ES-I3 (cell line): ENCODE data around the gene TRPV3.
A peak's percentile ranks its signal among the peaks of the same experiment; 100 is the strongest.
"Not testable (repeated sequence)": the region's sequence is repeated elsewhere in the genome, so short reads cannot be mapped to it uniquely, and the experiment has no call there.

ENCODE experiments used
- H3K36me3 ChIP-seq: 2 replicates; pipeline ENCODE4 v1.6.1; 2013; ENCODE audit warnings: mild to moderate bottlenecking, low read length, control low read depth, moderate library complexity; ENCODE audit not compliant: insufficient read depth
- H3K4me1 ChIP-seq: 2 replicates; pipeline ENCODE4 v1.6.1; 2013; ENCODE audit warnings: mild to moderate bottlenecking, control low read depth, low read length; ENCODE audit not compliant: insufficient read depth
- H3K9ac ChIP-seq: 2 replicates; pipeline ENCODE4 v1.6.1; 2013; ENCODE audit warnings: low read depth, mild to moderate bottlenecking, low read length, moderate library complexity
- H3K9me3 ChIP-seq: 2 replicates; pipeline ENCODE4 v1.6.1; 2013; ENCODE audit warnings: mild to moderate bottlenecking, low read length, moderate library complexity; ENCODE audit not compliant: control insufficient read depth, insufficient read depth

TRPV3 gene

GRCh38 chr17:3529817-3530741 is 27.5 kb downstream of the TRPV3 start:
- Histone ChIP-seq H3K4me1 (peaks cover 9% of the 10 kb centered on the region; the same call in 1 of the 2 replicates), H3K9me3 (no peaks in the 10 kb centered on the region), H3K9ac (peak overlapping the region; percentile 6; the same call in 1 of the 2 replicates), H3K36me3 (no peaks in the 10 kb centered on the region)

DNA sequence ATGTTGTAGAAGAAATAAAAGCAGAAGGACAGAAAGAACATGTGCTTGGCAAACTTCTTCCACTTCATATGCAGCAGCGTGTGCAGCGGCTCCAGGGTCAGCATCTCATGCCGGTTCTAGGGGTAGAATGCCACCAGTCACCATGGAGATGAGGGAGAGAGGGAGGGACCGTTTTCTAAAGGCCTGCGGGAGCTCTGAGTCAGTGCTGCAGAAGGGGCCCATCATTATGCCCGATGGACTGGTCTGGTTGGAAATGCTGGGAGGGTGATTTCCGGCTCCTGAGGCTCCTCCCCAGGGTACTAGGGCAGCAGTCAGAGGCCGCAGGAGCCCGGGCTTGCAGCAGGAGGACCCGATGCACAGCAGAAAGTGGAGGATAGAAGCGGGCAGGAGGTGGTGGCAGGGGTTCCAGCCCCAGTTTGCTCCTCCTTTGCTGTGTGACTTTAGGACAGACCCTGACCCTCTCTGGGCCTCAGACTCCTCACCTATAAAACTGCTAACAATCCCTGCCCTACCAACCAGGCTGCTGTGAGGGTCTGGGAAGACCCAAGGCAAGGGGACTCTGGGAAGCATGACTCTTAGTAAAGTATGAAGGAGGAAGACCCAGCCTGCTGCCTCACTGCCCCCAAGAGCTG is 28.6 kb downstream of the TRPV3 start:
- Histone ChIP-seq H3K36me3 (no peaks in the 10 kb centered on the region), H3K9me3 (no peaks in the 10 kb centered on the region), H3K9ac (no peak overlapping the region; the same call in 1 of the 2 replicates), H3K4me1 (peaks cover 6% of the 10 kb centered on the region; the same call in 1 of the 2 replicates)

DNA sequence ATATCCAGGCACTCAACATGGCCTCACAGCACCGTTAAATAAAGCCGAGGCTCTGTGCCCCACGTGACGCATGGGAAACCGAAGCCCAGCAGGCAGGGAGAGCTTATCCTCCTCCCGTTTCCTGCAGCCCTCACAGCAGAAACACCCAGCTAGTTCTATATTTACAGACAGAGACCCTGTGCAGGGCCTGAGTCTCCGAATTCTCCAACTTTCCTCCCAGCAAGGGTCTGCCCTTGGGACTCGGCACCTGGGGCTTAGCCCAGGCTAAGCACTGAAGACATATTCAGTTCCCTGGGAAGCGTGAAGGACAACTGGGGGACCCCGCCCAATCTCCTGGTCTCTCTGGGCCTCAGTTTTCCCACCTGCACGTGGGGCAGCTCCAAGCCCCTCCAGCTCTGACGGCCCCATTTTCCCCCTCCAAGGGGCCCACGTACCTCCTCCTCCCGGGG is 29.2 kb downstream of the TRPV3 start:
- no peak overlapping the region; the same call in 1 of the 2 replicates for H3K9ac ChIP-seq
- H3K36me3 ChIP-seq, result no peaks in the 10 kb centered on the region
- H3K9me3 ChIP-seq, result no peaks in the 10 kb centered on the region
- H3K4me1 ChIP-seq, result peaks cover 6% of the 10 kb centered on the region; the same call in 1 of the 2 replicates

- Histone ChIP-seq H3K36me3 (no peaks in the 10 kb centered on the region), H3K4me1 (peaks cover 6% of the 10 kb centered on the region; the same call in 1 of the 2 replicates), H3K9ac (no peak overlapping the region), H3K9me3 (no peaks in the 10 kb centered on the region)
Measured at GRCh38 chr17:3527896-3528295, 29.7 kb downstream of the TRPV3 start.

- Histone ChIP-seq H3K9me3 (no peaks in the 10 kb centered on the region), H3K9ac (no peak overlapping the region)
Measured at GRCh38 chr17:3527468-3527867, 30.1 kb downstream of the TRPV3 start.

GRCh38 chr17:3526971-3527370 is 30.6 kb downstream of the TRPV3 start:
- no peak overlapping the region for H3K9ac ChIP-seq
- no peaks in the 10 kb centered on the region for H3K9me3 ChIP-seq
- H3K4me1 ChIP-seq, result peaks cover 6% of the 10 kb centered on the region; the same call in 1 of the 2 replicates
- H3K36me3 ChIP-seq, result no peaks in the 10 kb centered on the region

More at GRCh38 chr17:3527468-3527867, 30.1 kb downstream of the TRPV3 start:
- H3K4me1 ChIP-seq, result peaks cover 6% of the 10 kb centered on the region; the same call in 1 of the 2 replicates
- no peaks in the 10 kb centered on the region for H3K36me3 ChIP-seq

DNA sequence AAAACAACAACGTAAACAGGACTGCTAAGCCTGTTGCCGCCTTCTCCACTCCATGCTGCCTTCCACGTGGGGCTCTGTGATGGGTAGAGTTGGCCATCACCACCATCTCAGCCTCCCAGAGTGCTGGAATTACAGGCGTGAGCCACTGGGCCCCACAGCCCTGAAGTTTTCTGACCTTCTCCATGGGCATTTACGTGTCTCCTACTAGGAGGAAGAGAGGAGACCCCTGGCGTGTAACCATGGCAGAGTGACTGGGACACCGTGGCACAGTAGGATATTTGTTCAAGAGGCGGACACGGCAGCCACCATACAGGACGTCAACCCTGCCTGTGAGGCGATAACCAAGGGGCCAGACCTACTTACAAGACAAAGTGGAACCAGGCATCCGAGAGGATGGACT is 31.1 kb downstream of the TRPV3 start:
- H3K4me1 ChIP-seq, result peaks cover 6% of the 10 kb centered on the region; the same call in 1 of the 2 replicates
- H3K9ac ChIP-seq, result no peak overlapping the region
- H3K9me3 ChIP-seq, result no peaks in the 10 kb centered on the region
- H3K36me3 ChIP-seq, result no peaks in the 10 kb centered on the region

GRCh38 chr17:3524024-3524423 is 33.6 kb downstream of the TRPV3 start:
- Histone ChIP-seq H3K4me1 (no peaks in the 10 kb centered on the region; the same call in 1 of the 2 replicates), H3K9me3 (no peaks in the 10 kb centered on the region), H3K9ac (no peak overlapping the region), H3K36me3 (no peaks in the 10 kb centered on the region)

DNA sequence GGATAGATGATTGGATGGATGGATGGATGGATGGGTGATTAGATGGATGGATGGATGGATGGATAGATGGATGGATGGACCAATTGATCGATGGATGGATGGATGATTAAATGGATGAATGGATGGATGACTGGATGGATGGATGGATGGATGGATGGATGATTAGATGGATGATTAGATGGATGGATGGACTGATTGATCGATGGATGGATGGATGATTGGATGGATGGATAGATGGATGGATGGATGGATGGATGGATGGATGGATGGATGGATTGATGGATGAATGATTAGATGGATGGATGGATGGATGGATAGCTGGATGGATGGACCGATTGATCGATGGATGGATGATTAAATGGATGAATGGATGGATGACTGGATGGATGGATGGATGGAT is 38.1 kb downstream of the TRPV3 start:
- not testable (repeated sequence) for H3K9ac ChIP-seq, H3K36me3 ChIP-seq, H3K9me3 ChIP-seq, H3K4me1 ChIP-seq

GRCh38 chr17:3514873-3515272 is 42.7 kb downstream of the TRPV3 start:
- no peak overlapping the region for H3K9ac ChIP-seq
- no peaks in the 10 kb centered on the region for H3K36me3 ChIP-seq
- peaks cover 13% of the 10 kb centered on the region for H3K4me1 ChIP-seq
- no peaks in the 10 kb centered on the region for H3K9me3 ChIP-seq

DNA sequence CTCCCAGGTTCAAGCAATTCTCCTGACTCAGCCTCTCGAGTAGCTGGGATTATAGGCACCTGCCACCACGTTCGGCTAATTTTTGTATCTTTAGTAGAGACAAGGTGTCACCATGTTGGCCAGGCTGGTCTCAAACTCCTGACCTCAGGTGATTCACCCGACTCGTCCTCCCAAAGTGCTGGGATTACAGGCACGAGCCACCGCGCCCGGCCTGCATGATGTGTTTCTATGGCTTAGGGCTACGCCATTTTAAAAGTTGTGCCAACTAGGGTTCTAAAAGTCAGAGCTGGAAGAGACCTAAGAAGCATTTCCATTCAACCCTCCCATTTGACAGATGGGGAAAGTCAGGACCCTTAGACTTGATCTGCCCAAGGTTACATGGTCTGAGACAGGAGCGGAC is 43.4 kb downstream of the TRPV3 start:
- H3K4me1 ChIP-seq, result peaks cover 13% of the 10 kb centered on the region
- H3K9ac ChIP-seq, H3K36me3 ChIP-seq, H3K9me3 ChIP-seq: not testable (repeated sequence)

DNA sequence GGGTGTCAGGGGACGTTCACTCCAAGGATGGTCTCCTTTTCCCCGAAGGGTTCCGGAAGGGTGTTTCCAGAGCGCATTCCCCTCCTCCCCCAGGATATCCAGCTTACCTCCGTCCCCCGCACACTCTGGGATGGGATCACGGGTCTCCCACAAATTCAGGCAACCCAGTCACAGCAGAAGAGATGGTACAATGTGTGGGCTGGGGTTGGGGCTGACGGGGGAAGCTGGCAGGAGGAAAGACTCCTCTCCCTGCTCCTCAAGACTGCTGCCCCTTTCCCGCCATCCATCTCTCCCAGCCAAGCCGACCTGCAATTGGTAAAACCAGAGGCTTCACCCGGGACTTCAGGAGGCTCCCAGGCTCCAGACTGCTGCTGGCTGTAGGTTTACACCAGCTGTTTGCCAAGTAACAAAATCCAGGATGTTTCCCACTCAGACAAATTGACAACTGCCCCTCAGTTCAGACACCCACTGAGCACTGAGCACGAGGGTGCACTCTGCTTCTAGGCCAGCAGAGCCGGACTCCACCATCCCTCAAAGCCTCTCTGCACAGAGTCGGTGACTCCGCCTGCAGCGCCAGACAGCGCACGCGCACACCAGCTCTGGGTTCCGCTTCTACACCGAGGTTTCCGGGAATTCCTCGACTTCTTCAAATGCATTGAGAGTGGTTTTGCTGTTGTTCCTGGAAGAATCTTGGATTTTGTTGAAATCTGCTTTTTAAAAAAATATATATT is 44.1 kb downstream of the TRPV3 start:
- Histone ChIP-seq H3K36me3 (no peaks in the 10 kb centered on the region), H3K9me3 (no peaks in the 10 kb centered on the region), H3K9ac (no peak overlapping the region), H3K4me1 (peaks cover 13% of the 10 kb centered on the region)

GRCh38 chr17:3512505-3513171 is 45.0 kb downstream of the TRPV3 start:
- Histone ChIP-seq H3K36me3 (no peaks in the 10 kb centered on the region), H3K9ac (no peak overlapping the region), H3K9me3 (no peaks in the 10 kb centered on the region), H3K4me1 (peaks cover 13% of the 10 kb centered on the region)
